22Rv1 (cell line): ENCODE results near the gene INSYN2B.

Experiments
- CTCF ChIP-seq: fragments of 450-650 bp; IDR thresholded peaks from 2 replicates; pipeline ENCODE4 v1.5.1; 2017; ENCODE audit warnings: mild to moderate bottlenecking
- ZFX ChIP-seq: fragments of 450-650 bp; IDR thresholded peaks from 2 replicates; pipeline ENCODE4 v1.6.1; 2017; ENCODE audit warnings: antibody characterized with exemption, borderline replicate concordance

GRCh38 chr5:169870211-169870610, 110.1 kb downstream of the INSYN2B start:
- TF ChIP-seq CTCF (no peak), ZFX (no peak)
